Measurements from ENCODE around the gene FCF1. TPM values are rescaled to one million over a fixed set of nuclear protein-coding genes. Genes with fewer than 3 reads are reported as not detected.
"Not testable (repeated sequence)": the region's sequence is repeated elsewhere in the genome, so short reads cannot be mapped to it uniquely, and the experiment has no call there.

FCF1 gene
- total RNA-seq, 1 experiment from 2014 or later: 62.5 TPM

DNA sequence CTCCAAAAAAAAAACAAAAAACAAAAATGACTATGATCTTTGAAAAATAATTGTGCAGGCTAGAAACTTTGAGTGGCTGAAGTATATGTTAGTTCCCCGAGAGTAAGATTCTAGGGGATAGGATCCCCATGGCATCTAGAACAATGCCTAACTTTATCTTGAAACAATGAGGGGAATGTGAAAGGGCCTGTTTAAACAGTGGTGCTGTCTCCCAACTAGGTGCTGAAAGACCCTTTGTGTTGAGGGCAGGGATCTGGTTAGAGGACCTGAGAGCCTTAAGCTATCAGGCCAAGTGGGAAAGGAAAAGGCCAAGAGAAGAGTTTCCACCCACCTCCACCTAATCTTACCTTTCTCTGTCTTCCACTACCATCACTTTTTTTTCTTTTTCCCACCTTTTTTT, 43.4 kb downstream of the FCF1 start:
- intact Hi-C loops (cut with micrococcal nuclease; ENCODE audit: unreplicated experiment): no loop called here
- Histone ChIP-seq H3K4me3 (ENCODE audit: low read depth, low read length) (no peak overlapping the region), H3K27me3 (replicated peaks; ENCODE audit: control insufficient read depth, insufficient read depth, low read length) (no peaks in the 10 kb centered on the region), H3K9me3 (no peaks in the 10 kb centered on the region), H3K4me1 (no peaks in the 10 kb centered on the region), H3K36me3 (ENCODE audit: control insufficient read depth, insufficient read depth, low read length) (no peaks in the 10 kb centered on the region)
- no TSS peak for BruUV-seq (replicated peaks)
- no peaks in the 10 kb centered on the region for H3K36me3 Mint-ChIP-seq (ENCODE audit: insufficient read depth, unreplicated experiment)
- H3K9me3 Mint-ChIP-seq (ENCODE audit: unreplicated experiment): peaks cover 11% of the 10 kb centered on the region
- ChIA-PET CTCF (interaction anchor here (0.7 kb wide), 1 partner anchor 48 kb away, joined by 3 read pairs; no protein-coding TSS in a partner anchor), POLR2A (no interaction called here)
- no peaks in the 10 kb centered on the region for H3K27me3 Mint-ChIP-seq (ENCODE audit: insufficient read depth, unreplicated experiment)
- H3K4me1 Mint-ChIP-seq (ENCODE audit: low read depth, unreplicated experiment): no peaks in the 10 kb centered on the region
- H3K27ac Mint-ChIP-seq (ENCODE audit: unreplicated experiment): no peak overlapping the region
- peak in 1 of 2 experiments; percentile 10 for DNase-seq
- TF ChIP-seq, protein P1, sequence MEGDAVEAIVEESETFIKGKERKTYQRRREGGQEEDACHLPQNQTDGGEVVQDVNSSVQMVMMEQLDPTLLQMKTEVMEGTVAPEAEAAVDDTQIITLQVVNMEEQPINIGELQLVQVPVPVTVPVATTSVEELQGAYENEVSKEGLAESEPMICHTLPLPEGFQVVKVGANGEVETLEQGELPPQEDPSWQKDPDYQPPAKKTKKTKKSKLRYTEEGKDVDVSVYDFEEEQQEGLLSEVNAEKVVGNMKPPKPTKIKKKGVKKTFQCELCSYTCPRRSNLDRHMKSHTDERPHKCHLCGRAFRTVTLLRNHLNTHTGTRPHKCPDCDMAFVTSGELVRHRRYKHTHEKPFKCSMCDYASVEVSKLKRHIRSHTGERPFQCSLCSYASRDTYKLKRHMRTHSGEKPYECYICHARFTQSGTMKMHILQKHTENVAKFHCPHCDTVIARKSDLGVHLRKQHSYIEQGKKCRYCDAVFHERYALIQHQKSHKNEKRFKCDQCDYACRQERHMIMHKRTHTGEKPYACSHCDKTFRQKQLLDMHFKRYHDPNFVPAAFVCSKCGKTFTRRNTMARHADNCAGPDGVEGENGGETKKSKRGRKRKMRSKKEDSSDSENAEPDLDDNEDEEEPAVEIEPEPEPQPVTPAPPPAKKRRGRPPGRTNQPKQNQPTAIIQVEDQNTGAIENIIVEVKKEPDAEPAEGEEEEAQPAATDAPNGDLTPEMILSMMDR (IDR thresholded peaks at IDR 0.05; ENCODE audit: insufficient read depth in 1 of 2, low read depth in 1 of 2, low read length in 1 of 2, severe bottlenecking in 1 of 2, unreplicated experiment in 1 of 2): no peak
- no peak overlapping the region for H3K4me3 Mint-ChIP-seq (ENCODE audit: unreplicated experiment)

DNA sequence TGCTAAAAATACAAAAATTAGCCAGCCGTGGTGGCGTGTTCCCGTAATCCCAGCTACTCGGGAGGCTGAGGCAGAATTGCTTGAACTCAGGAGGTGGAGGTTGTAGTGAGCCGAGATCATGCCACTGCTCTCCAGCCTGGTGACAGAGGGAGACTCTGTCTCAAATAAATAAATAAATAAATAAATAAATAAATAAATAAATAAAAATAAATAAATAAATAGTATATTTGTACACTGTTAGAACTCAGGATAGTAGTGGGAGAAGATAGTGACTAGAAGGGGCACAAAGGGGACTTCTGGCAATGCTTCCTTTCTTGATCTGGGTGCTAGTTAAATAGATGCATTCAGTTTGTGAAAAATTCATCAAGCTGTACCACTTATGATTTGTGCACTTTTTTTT, 45.6 kb downstream of the FCF1 start:
- BruUV-seq (replicated peaks); intact Hi-C loops (cut with micrococcal nuclease; ENCODE audit: unreplicated experiment); H3K4me3 Mint-ChIP-seq (ENCODE audit: unreplicated experiment): not testable (repeated sequence)

DNA sequence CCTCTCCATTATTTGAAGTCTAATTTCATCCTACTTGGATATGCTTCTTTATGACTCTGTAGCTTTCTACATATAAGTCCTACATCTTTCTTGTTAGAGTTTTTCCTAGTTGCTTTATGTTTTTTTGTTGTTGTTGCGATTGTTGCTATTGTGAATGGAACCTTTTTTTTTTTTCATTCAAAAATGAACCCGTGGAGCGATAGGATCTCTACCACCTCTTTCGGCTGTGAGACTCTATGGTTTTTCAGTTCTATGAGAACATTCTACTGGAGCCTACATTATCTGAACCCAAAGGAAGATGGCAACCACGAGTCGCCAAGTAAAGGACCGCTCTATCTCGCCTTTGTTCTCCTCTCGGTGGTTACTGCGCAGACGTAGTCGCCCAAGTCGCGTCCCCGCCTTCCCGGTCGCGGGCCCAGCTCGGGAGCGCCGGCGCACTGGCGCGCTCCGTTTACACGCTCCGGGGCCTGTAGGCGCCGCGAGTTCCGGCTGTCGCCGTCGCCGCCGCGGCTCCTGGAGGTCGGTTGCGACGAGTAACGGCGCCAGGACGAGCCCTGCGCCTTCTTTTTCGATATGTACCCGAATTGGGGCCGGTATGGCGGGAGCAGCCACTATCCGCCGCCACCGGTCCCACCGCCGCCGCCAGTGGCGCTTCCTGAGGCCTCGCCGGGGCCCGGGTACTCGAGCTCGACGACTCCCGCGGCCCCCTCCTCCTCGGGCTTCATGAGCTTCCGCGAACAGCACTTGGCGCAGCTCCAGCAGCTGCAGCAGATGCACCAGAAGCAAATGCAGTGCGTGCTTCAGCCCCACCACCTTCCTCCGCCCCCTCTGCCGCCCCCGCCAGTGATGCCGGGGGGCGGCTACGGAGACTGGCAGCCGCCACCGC, 50.2 kb downstream of the FCF1 start, which contains the start of gene YLPM1:
Gene YLPM1, plus strand, starts transcription at position 400 of the 886 bp plus-strand sequence. Its CDS starts 174 bp downstream, at position 574.
- POLR2A ChIA-PET: interaction anchor here (0.6 to 1.2 kb wide), 7 partner anchors 77 to 1057 kb away, joined by 3 to 5 read pairs (median 4); partner anchors contain the start of genes EIF2B2 and TTLL5
- intact Hi-C loops (cut with micrococcal nuclease; ENCODE audit: unreplicated experiment): loop anchor here (1.0 to 2.0 kb wide), 2 partner anchors 46 to 50 kb away; partner anchors contain the start of genes AREL1 and FCF1
- CTCF ChIA-PET: interaction anchor here (1.3 kb wide), 1 partner anchor 154 kb away, joined by 4 read pairs; no protein-coding TSS in a partner anchor

More for the DNA sequence above, 45.6 kb downstream of the FCF1 start:
- H3K27ac Mint-ChIP-seq (ENCODE audit: unreplicated experiment); POLR2A ChIA-PET; H3K4me1 ChIP-seq; H3K4me3 ChIP-seq (ENCODE audit: low read depth, low read length); H3K36me3 Mint-ChIP-seq (ENCODE audit: insufficient read depth, unreplicated experiment); H3K27me3 ChIP-seq (replicated peaks; ENCODE audit: control insufficient read depth, insufficient read depth, low read length); H3K36me3 ChIP-seq (ENCODE audit: control insufficient read depth, insufficient read depth, low read length); H3K9me3 Mint-ChIP-seq (ENCODE audit: unreplicated experiment); H3K27me3 Mint-ChIP-seq (ENCODE audit: insufficient read depth, unreplicated experiment); H3K4me1 Mint-ChIP-seq (ENCODE audit: low read depth, unreplicated experiment); H3K9me3 ChIP-seq; DNase-seq; CTCF ChIA-PET: not testable (repeated sequence)

More for the DNA sequence above, 50.2 kb downstream of the FCF1 start, which contains the start of gene YLPM1:
- H3K36me3 Mint-ChIP-seq (ENCODE audit: insufficient read depth, unreplicated experiment): peaks cover 34% of the 10 kb centered on the region
- no peaks in the 10 kb centered on the region for H3K4me1 Mint-ChIP-seq (ENCODE audit: low read depth, unreplicated experiment)
- Histone ChIP-seq H3K27me3 (replicated peaks; ENCODE audit: control insufficient read depth, insufficient read depth, low read length) (no peaks in the 10 kb centered on the region), H3K4me3 (ENCODE audit: low read depth, low read length) (peak within 1 kb of the TSS; percentile 87), H3K9me3 (no peaks in the 10 kb centered on the region), H3K36me3 (ENCODE audit: control insufficient read depth, insufficient read depth, low read length) (no peaks in the 10 kb centered on the region), H3K4me1 (peaks cover 13% of the 10 kb centered on the region; the same call in 1 of the 2 replicates)
- no TSS peak for BruUV-seq (replicated peaks)
- TF ChIP-seq, protein P1 (IDR thresholded peaks at IDR 0.05; ENCODE audit: insufficient read depth in 1 of 2, low read depth in 1 of 2, low read length in 1 of 2, severe bottlenecking in 1 of 2, unreplicated experiment in 1 of 2): peak; percentile 16 to 33
- H3K9me3 Mint-ChIP-seq (ENCODE audit: unreplicated experiment): no peaks in the 10 kb centered on the region
- DNase-seq: peak; percentile 94 to 95
- H3K27ac Mint-ChIP-seq (ENCODE audit: unreplicated experiment): peak within 1 kb of the TSS; percentile 95
- H3K27me3 Mint-ChIP-seq (ENCODE audit: insufficient read depth, unreplicated experiment): no peaks in the 10 kb centered on the region
- H3K4me3 Mint-ChIP-seq (ENCODE audit: unreplicated experiment): peak within 1 kb of the TSS; percentile 92
